ENCODE results near the gene MYBPC1. TPM values are rescaled to one million over a fixed set of nuclear protein-coding genes. Genes with fewer than 3 reads are reported as not detected.
A peak's percentile ranks its signal among the peaks of the same experiment; 100 is the strongest.

MYBPC1 gene
- total and polyA plus RNA-seq, 2 of the 13 experiments (the other 11 are each of a cell fraction or from before 2014, with no cell fraction given): 0.31 to 0.53 TPM

- peak; percentile 77; the same call in 1 of the 2 replicates for TF ChIP-seq ZNF605 (CRISPR knock-in tag; IDR thresholded peaks at IDR 0.05)
- no peak for TF ChIP-seq ZNF143 (CRISPR knock-in tag; IDR thresholded peaks at IDR 0.05)
- no peak for TF ChIP-seq MYNN (CRISPR knock-in tag; IDR thresholded peaks at IDR 0.05; ENCODE audit: low read depth)
- TF ChIP-seq ZNF282 (IDR thresholded peaks at IDR 0.05; ENCODE audit: partially characterized antibody): no peak
- peak; percentile 19; the same call in 1 of the 2 replicates for TF ChIP-seq KMT2B (CRISPR knock-in tag; IDR thresholded peaks at IDR 0.05)
- TF ChIP-seq ZNF761 (CRISPR knock-in tag; conservative IDR thresholded peaks at IDR 0.05): no peak
- TF ChIP-seq ZNF784 (CRISPR knock-in tag; IDR thresholded peaks at IDR 0.05; ENCODE audit: borderline replicate concordance): no peak
- TF ChIP-seq ZNF616 (CRISPR knock-in tag; IDR thresholded peaks at IDR 0.05; ENCODE audit: low read depth): no peak
- 0 out of 2 replicates have a peak, but pooled peaks have one; percentile 8 for TF ChIP-seq CHD4 (IDR thresholded peaks at IDR 0.05; ENCODE audit: borderline replicate concordance, low read length)
- TF ChIP-seq ZNF530 (CRISPR knock-in tag; IDR thresholded peaks at IDR 0.05; ENCODE audit: low read depth): no peak
- TF ChIP-seq ZFX (CRISPR knock-in tag; IDR thresholded peaks at IDR 0.05; ENCODE audit: low read depth): peak; percentile 85
- no peak for TF ChIP-seq ZNF33A (CRISPR knock-in tag; IDR thresholded peaks at IDR 0.05; ENCODE audit: borderline replicate concordance)
- no peak for TF ChIP-seq PCBP1 (IDR thresholded peaks at IDR 0.05; ENCODE audit: borderline replicate concordance, low read depth, low read length)
- no peak; the same call in none of the 2 replicates for TF ChIP-seq NR2F6 (IDR thresholded peaks at IDR 0.05)
- peak; percentile 76 for TF ChIP-seq NR2F6 (CRISPR knock-in tag; IDR thresholded peaks at IDR 0.05)
- TF ChIP-seq ZNF235 (CRISPR knock-in tag; IDR thresholded peaks at IDR 0.05; ENCODE audit: borderline replicate concordance): peak; percentile 13; the same call in 1 of the 2 replicates
- peak; percentile 40; the same call in 1 of the 2 replicates for TF ChIP-seq TARDBP (CRISPR knock-in tag; IDR thresholded peaks at IDR 0.05)
- no peak for TF ChIP-seq PAF1 (CRISPR knock-in tag; IDR thresholded peaks at IDR 0.05)
- TF ChIP-seq HINFP (CRISPR knock-in tag; IDR thresholded peaks at IDR 0.05; ENCODE audit: low read depth): no peak
- TF ChIP-seq ZNF572 (CRISPR knock-in tag; IDR thresholded peaks at IDR 0.05): no peak
- no peak for TF ChIP-seq ZNF563 (CRISPR knock-in tag; IDR thresholded peaks at IDR 0.05)
- no peak for TF ChIP-seq BRCA1 (CRISPR knock-in tag; IDR thresholded peaks at IDR 0.05)
- TF ChIP-seq KLF13 (CRISPR knock-in tag; IDR thresholded peaks at IDR 0.05): no peak
- TF ChIP-seq CAMTA2 (CRISPR knock-in tag; IDR thresholded peaks at IDR 0.05; ENCODE audit: borderline replicate concordance): no peak
- no peak for TF ChIP-seq STAT6 (CRISPR knock-in tag; IDR thresholded peaks at IDR 0.05; ENCODE audit: borderline replicate concordance)
- peak; percentile 19; the same call in 1 of the 2 replicates for TF ChIP-seq SNAPC2 (CRISPR knock-in tag; IDR thresholded peaks at IDR 0.05)
Observed at GRCh38 chr12:101696251-101697196, 101.8 kb downstream of the MYBPC1 start (continued).
